ENCODE results near the gene TP63. TPM values are rescaled to one million over a fixed set of nuclear protein-coding genes. Genes with fewer than 3 reads are reported as not detected.

Gene TP63
- total RNA-seq, 1 experiment from 2014 or later: not detected

- H3K56ac ChIP-seq (ENCODE audit: insufficient read length, low read depth, low read length): no peak overlapping the region
- H4K20me1 ChIP-seq (ENCODE audit: control insufficient read depth, insufficient read depth, insufficient read length): no peaks in the 10 kb centered on the region
- H3K27me3 Mint-ChIP-seq (ENCODE audit: low read depth): no peaks in the 10 kb centered on the region
- H3K4me1 ChIP-seq (ENCODE audit: insufficient read depth, low read length): no peaks in the 10 kb centered on the region
- no peak overlapping the region for H4K91ac ChIP-seq (ENCODE audit: insufficient read length, low read depth, low read length)
- no peak overlapping the region for H2BK5ac ChIP-seq (ENCODE audit: insufficient read length, low read length)
- no peaks in the 10 kb centered on the region for H3K9me3 Mint-ChIP-seq
- no peak overlapping the region for H3K4ac ChIP-seq (ENCODE audit: low read depth, low read length)
- H3K27ac Mint-ChIP-seq: no peak overlapping the region
- DNase-seq: no peak
- H3K9ac ChIP-seq (ENCODE audit: extremely low read depth, insufficient read length, low read length): no peak overlapping the region
- H3K4me2 ChIP-seq (ENCODE audit: insufficient read depth, insufficient read length, low read length): no peak overlapping the region
- no peak overlapping the region for H3K14ac ChIP-seq (ENCODE audit: insufficient read depth, low read length)
- WGBS (ENCODE audit: extremely low coverage, insufficient read length, low lambda C conversion rate): no CpG with 5 or more reads among the region's 4 CpGs
- H3K79me1 ChIP-seq (ENCODE audit: insufficient read depth, low read depth, low read length, poor library complexity, severe bottlenecking): no peaks in the 10 kb centered on the region
- H2AFZ ChIP-seq (ENCODE audit: low read length): no peak overlapping the region
- no peak for TF ChIP-seq CTCF (conservative IDR thresholded peaks at IDR 0.05)
- H2BK12ac ChIP-seq (ENCODE audit: insufficient read length, low read depth, low read length): no peak overlapping the region
- no peak overlapping the region for H4K8ac ChIP-seq (replicated peaks; ENCODE audit: insufficient read length, low read depth, low read length)
- H3T11ph ChIP-seq (ENCODE audit: low read length): no peak overlapping the region
- no peak overlapping the region for H3K18ac ChIP-seq (ENCODE audit: insufficient read length, low read depth, low read length)
- no peaks in the 10 kb centered on the region for H3K36me3 Mint-ChIP-seq (ENCODE audit: insufficient read depth in 1 of 3, low read depth in 3 of 3)
- no peak overlapping the region for H3K23ac ChIP-seq (ENCODE audit: insufficient read length, low read depth, low read length)
- H3K4me3 Mint-ChIP-seq: no peak overlapping the region
- no peaks in the 10 kb centered on the region for H3K4me1 Mint-ChIP-seq
- no peak overlapping the region for H2BK120ac ChIP-seq (ENCODE audit: low read depth, low read length, poor library complexity, severe bottlenecking)
- no peaks in the 10 kb centered on the region for H3K79me2 ChIP-seq (ENCODE audit: insufficient read depth, low read length)
- H2BK20ac ChIP-seq (ENCODE audit: low read depth, low read length, poor library complexity, severe bottlenecking): no peak overlapping the region
- H3K9me3 ChIP-seq (ENCODE audit: control insufficient read depth, low read depth, low read length): no peaks in the 10 kb centered on the region
- H2AK5ac ChIP-seq (ENCODE audit: insufficient read length, low read length): no peak overlapping the region
- H3K27ac ChIP-seq (ENCODE audit: insufficient read length, low read depth, low read length): no peak overlapping the region
- H4K5ac ChIP-seq (ENCODE audit: insufficient read length, low read depth, low read length): no peak overlapping the region
- no peaks in the 10 kb centered on the region for H3K23me2 ChIP-seq (ENCODE audit: insufficient read length, low read depth, low read length, poor library complexity, severe bottlenecking)
- H3K27me3 ChIP-seq (ENCODE audit: insufficient read depth, low read length): no peaks in the 10 kb centered on the region
- no peak overlapping the region for H2BK15ac ChIP-seq (ENCODE audit: low read depth, low read length)
Observed at GRCh38 chr3:189869165-189869564, 238.0 kb downstream of the TP63 start.

Measured in H9 (cell line).